GM19455 (cell line): ENCODE data around the gene ACOT13.
"Not testable (repeated sequence)": the region's sequence is repeated elsewhere in the genome, so short reads cannot be mapped to it uniquely, and the experiment has no call there.

ENCODE experiments used
- ATAC-seq: cut with Tn5 transposase; IDR thresholded peaks from one replicate; pipeline ENCODE4 v1.9.1; 2021; ENCODE audit not compliant: unreplicated experiment

The ACOT13 gene

DNA sequence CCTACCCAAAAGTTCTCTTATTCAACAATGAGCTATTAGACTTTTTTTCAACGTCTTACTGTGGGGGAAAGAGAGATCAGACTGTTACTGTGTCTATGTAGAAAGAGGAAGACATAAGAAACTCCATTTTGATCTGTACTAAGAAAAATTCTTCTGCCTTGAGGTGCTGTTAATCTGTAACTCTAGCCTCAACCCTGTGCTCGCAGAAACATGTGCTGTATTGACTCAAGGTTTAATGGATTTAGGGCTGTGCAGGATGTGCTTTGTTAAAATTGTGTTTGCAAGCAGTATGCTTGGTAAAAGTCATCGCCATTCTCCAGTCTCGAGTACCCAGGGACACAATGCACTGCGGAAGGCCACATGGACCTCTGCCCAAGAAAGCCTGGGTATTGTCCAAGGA lies 5.1 kb upstream of the ACOT13 start:
- ATAC-seq = not testable (repeated sequence)

DNA sequence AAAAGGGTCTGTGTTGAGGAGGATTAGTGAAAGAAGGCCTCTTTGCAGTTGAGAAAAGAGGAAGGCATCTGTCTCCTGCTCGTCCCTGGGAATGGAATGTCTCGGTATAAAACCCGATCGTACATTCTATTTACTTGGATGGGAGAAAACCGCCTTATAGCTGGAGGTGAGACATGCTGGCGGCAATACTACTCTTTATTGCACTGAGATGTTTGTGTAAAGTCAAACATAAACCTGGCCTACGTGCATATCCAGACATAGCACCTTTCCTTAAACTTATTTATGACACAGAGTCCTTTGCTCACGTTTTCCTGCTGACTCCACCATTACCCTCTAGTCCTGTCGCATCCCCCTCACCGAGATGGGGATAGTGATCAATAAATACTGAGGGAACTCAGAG lies 4.6 kb upstream of the ACOT13 start:
- no peak for ATAC-seq

DNA sequence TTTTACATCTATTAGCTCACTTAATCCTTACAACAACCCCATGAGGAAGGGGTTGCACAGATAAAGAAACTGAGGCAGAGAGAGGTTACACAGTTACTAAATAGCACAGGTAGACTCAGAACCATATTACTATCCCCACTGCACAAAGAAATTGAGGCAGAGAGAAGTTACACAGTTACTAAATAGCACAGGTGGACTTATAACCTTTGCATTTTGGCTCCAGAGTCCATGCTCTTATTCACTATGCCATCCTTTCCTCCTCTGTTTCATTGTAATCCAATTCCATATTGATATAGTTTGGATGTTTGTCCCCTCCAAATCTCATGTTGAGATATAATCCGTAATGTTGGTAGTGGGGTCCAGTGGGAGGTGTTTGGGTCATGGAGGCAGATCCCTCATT lies 3.7 kb upstream of the ACOT13 start:
- ATAC-seq = no peak

DNA sequence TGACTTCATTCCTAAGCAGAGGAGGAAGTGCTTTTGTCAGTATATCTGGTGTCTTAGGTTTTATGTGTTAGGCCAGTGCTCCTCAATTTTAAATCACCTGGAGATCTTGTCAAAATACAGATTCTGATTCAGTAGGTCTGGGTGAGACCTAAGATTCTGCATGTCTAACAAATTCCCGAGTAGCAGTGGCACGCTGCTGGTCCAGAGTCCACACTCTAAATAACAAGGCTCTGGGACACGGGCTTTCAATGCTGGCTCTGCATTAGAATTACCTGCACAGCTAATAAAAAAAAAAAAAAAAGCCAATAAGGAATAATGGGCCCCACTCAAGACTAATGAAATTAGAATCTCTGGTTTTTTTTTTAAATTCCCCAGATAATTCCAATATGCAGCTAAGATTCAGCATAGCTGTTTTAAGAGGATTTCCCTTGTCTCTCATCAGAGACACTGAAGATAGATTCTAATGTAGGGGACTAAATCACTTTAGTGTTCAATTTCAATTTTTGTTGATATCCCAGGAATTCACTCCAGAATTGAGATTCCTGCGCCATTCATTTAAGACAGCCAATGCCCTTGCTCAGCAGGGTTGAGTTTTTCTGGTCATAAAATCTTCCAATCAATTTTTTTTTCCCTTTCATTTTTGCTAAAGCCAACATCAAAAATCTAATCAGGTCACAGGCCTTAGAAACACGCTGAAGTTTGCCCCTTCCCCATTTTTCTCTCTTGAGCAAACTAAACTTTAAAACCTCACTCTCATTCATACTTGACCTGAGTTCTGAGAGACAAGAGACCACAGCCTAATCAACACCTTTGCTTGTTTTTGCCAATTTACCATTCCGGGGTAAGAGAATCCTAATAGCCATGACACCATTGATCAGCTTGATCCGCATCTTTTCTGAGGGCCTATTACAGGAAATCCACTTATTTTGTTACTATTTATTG lies 2.6 kb upstream of the ACOT13 start:
- ATAC-seq = no peak

- peak; percentile 43 for ATAC-seq
Measured at GRCh38 chr6:24666097-24666640, 708 bp upstream of the ACOT13 start.

- ATAC-seq = peak; percentile 3
Measured at GRCh38 chr6:24667378-24667803, 514 bp downstream of the ACOT13 start.

- ATAC-seq = not testable (repeated sequence)
Measured at GRCh38 chr6:24668066-24668996, 1.5 kb downstream of the ACOT13 start.

GRCh38 chr6:24668997-24669361 lies 2.1 kb downstream of the ACOT13 start:
- no peak for ATAC-seq

DNA sequence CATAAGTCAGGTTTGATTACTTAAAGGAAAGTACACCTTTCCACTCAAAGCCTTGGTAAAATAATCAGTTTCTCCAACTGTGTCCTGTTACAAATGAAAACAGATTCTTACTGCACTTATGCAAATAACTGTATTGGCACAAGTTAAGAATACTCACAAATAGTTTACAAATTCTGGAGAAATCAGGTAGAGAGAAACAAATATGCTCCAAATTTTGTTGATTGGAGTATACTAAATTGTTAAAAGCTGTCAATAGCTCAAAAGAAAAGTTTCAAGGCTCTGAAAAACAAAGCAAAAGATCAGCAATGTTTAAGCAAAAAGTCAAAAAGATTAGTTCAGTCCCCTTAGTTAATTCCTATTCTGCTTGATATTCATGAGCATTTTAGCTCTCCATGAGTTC lies 3.6 kb downstream of the ACOT13 start:
- ATAC-seq = not testable (repeated sequence)

GRCh38 chr6:24671077-24671476 lies 4.2 kb downstream of the ACOT13 start:
- not testable (repeated sequence) for ATAC-seq

DNA sequence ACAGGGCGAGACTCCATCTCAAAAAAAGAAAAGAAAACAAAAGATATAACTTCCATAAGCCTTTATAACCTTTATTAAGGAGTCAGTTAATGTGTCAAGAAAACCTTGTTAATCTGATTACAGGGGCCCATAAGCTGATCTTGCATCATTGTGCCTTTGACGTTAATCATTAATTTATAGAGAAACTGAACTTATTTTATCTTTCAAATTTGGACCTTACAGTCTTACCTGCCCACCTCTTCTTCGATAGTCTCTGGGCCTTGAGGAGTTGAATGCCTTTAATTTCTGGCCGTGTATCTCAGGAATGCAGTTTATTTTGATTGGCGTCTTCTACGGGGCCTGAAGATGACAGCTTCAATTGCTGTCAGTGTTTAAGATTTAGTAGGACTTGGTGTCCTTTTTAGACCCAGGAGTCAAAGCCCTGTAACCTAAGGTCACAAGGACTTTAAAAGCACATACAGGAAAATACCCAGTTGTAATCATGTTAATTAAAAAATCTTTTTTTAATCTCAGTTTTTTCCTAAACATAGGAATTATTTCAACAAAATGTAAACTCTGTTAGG lies 5.8 kb downstream of the ACOT13 start:
- ATAC-seq = no peak

DNA sequence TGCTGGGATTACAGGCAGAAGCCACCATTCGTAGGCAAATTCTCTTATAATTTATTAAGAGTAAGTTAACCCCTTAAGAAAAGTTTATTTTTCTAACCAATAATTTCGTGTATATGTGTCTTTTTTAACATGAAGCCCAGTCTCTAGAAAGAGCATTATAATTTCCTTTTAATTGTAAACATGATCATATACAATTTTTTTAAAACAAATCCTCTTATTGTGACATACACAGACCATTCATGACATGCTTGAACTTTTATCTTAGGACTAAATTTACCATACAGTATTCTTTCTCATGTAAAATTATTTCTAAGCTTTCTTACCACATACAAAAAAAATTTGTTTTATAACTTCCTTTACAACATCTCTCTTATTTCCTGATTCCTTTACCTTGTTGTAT lies 6.7 kb downstream of the ACOT13 start:
- no peak for ATAC-seq

DNA sequence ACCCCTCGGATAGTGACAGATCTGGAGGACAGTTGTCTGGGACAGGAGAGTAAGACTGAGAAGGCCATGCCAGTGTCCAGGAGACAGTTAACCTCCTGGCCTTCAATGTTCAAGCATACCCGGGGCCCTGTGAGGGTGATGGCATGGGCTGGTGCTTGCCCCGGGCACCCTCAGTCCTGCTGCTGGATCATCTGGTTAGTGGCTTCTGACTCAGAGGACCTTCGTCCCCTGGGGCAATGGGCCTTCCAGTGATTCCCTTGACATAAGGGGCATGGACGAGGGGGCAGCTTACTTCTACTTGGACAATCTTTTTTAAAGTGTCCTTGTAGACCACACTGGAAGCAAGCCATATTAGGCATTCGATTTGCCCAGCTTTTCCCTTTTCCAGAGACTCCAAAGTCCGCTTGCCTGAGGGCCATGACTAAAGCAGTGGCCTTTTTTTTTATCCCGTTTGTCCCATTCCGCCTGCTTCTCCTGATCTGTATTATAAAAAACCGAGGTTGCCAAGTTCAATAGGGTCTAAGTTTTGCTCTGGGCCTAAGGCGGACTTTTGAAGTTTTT lies 12.0 kb downstream of the ACOT13 start:
- not testable (repeated sequence) for ATAC-seq

DNA sequence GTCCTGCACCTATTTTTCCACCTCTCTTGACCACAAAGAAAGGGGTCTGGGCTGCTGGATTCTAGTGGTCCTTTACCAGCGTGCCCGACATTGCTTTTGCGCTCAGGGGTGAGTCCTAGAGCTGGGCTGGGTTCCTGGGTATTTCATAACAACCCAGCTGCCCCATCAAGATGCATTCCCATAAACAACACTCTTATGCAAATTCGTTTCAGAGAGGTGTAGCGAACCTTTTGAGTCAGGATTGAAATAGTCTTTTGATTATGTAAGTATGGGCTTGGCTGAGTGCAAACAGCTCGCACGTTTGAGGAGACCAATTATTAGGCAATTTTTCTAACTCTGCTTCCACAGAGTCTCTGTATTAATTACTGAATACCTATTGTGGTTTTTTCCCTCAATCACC lies 13.7 kb downstream of the ACOT13 start:
- no peak for ATAC-seq

DNA sequence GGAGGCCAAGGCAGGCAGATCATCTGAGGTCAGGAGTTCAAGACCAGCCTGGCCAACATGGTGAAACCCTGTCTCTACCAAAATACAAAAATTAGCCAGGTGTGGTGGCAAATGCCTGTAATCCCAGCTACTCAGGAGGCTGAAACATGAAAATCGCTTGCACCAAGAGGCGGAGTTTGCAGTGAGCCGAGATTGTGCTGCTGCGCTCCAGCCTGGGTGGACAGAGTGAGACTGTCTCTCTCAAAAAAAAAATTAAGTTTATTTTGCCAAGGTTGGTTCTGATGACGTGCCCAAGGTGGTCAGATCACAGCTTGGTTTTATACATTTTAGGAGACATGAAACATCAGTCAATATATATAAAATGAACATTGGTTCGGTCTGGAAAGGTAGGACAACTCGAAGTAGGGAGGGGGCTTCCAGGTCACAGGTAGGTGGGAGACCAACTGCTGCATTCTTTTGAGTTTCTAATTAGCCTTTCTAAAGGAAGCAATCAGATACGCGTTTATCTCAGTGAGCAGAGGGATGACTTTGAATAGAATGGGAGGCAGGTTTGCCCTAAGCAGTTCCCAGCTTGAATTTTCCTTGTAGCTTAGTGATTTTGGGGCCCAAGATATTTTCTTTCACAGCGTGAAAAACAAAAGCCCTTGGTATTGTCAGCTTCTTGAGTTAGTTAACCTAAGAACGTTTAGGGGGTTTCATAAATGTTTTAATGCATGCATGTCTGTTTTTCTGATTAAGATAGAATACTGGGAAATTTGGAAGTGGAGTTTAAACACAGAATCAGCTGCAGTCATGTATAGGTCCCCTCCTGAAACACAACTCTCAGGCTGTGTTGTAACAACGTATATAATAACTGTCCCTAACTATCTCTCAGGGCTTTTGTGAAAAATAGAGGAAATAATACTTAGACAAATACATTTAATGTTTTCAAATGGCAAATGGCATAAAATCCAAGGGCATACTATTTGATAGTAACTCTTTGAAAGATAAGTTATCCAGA lies 16.7 kb downstream of the ACOT13 start:
- ATAC-seq = no peak

DNA sequence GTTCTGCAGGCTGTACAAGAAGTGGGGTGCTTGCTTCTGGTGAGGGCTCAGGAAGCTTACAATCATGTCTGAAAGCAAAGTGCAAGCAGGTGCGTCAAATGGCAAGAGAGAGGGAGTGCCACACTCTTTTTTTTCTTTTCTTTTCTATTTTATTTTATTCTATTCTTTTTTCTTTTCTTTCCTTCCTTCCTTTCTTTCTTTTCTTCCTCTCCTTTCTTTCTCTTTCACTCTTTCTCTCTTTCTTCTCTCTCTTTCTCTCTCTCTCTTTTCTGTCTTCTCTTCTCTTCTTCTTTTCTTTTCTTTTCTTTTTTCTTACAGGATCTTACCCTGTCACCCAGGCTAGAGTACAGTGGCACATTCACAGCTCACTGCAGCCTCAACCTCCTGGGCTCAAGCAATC lies 19.5 kb downstream of the ACOT13 start:
- ATAC-seq = no peak

- no peak for ATAC-seq
Measured at GRCh38 chr6:24686946-24687345, 20.1 kb downstream of the ACOT13 start.

GRCh38 chr6:24689964-24690363 lies 23.1 kb downstream of the ACOT13 start:
- no peak for ATAC-seq

GRCh38 chr6:24690593-24690992 lies 23.7 kb downstream of the ACOT13 start:
- no peak for ATAC-seq

DNA sequence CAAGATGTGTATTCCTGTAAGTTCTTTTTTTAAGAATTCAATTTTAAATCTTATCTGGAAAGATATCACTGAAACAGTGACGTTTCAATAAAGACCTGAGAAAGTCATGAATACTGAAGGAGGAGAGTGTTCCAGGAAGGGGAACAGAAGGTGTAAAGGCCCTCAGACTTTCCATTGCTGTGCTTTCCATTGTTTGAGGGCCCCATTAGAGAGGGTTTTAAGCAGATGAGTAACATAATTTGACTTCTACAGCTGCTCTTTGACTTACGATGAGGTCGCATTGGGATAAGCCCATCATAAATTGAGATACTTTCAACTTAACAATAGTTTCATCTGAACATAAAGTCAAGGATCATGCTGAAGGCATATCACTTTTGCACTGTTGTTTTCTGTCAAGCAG lies 24.7 kb downstream of the ACOT13 start:
- no peak for ATAC-seq
